Ishikawa (cell line): Measurements from ENCODE around the gene CPEB2.

Source experiments
- CEBPB ChIP-seq: IDR thresholded peaks from 2 replicates; pipeline ENCODE4 v1.6.1; 2012
- CREB1 ChIP-seq: IDR thresholded peaks from 2 replicates; pipeline ENCODE4 v1.6.1; 2012; ENCODE audit warnings: low read depth
- EGR1 ChIP-seq: IDR thresholded peaks from 2 replicates; pipeline ENCODE4 v1.6.1; 2012
- EP300 ChIP-seq: IDR thresholded peaks from 2 replicates; pipeline ENCODE4 v1.6.1; 2012; ENCODE audit warnings: borderline replicate concordance
- FOXM1 ChIP-seq: IDR thresholded peaks from 2 replicates; pipeline ENCODE4 v1.6.1; 2012; ENCODE audit warnings: low read depth, borderline replicate concordance
- MAX ChIP-seq: IDR thresholded peaks from 2 replicates; pipeline ENCODE4 v1.6.1; 2012
- NFIC ChIP-seq: IDR thresholded peaks from 2 replicates; pipeline ENCODE4 v1.6.1; 2012
- RAD21 ChIP-seq: IDR thresholded peaks from 2 replicates; pipeline ENCODE4 v1.6.1; 2012; ENCODE audit warnings: low read depth
- REST ChIP-seq: IDR thresholded peaks from 2 replicates; pipeline ENCODE4 v1.6.1; 2012; ENCODE audit warnings: low read depth, mild to moderate bottlenecking
- TAF1 ChIP-seq: IDR thresholded peaks from 2 replicates; pipeline ENCODE4 v1.6.1; 2012; ENCODE audit warnings: low read depth, mild to moderate bottlenecking
- TCF12 ChIP-seq: IDR thresholded peaks from 2 replicates; pipeline ENCODE4 v1.6.1; 2012; ENCODE audit warnings: low read depth
- TEAD4 ChIP-seq: IDR thresholded peaks from 2 replicates; pipeline ENCODE4 v1.6.1; 2012
- USF1 ChIP-seq: IDR thresholded peaks from 2 replicates; pipeline ENCODE4 v1.6.1; 2012
- YY1 ChIP-seq: IDR thresholded peaks from 2 replicates; pipeline ENCODE4 v1.6.1; 2012; ENCODE audit warnings: low read depth
- ZBTB7A ChIP-seq: IDR thresholded peaks from 2 replicates; pipeline ENCODE4 v1.6.1; 2012; ENCODE audit warnings: low read depth

CPEB2 gene

GRCh38 chr4:15001869-15002658, at the start of gene CPEB2:
CPEB2 (plus strand) TSS chr4:15002481; CDS start chr4:15002674, 193 bp downstream.
- TF ChIP-seq CREB1 (peak; percentile 76; the same call in 1 of the 2 replicates), USF1 (no peak), REST (no peak), YY1 (no peak; the same call in 1 of the 2 replicates), EGR1 (no peak), TCF12 (0 out of 2 replicates have a peak, but pooled peaks have one; percentile 6), ZBTB7A (peak; percentile 64), RAD21 (no peak), FOXM1 (no peak), TAF1 (no peak; the same call in 1 of the 2 replicates), TEAD4 (peak; percentile 11), MAX (no peak; the same call in 1 of the 2 replicates), EP300 (peak; percentile 46; the same call in 1 of the 2 replicates), NFIC (peak; percentile 55; the same call in 1 of the 2 replicates), CEBPB (no peak)

GRCh38 chr4:14958436-14958835, 43.8 kb upstream of the CPEB2 start:
- TF ChIP-seq EGR1 (no peak), RAD21 (no peak), EP300 (no peak), TEAD4 (no peak), REST (no peak), CREB1 (no peak)

- TF ChIP-seq REST, result no peak
- no peak for TF ChIP-seq EP300
- no peak for TF ChIP-seq TEAD4
- no peak for TF ChIP-seq FOXM1
- TF ChIP-seq USF1, result no peak
- no peak for TF ChIP-seq YY1
- no peak for TF ChIP-seq EGR1
- no peak for TF ChIP-seq CEBPB
- no peak for TF ChIP-seq MAX
- no peak for TF ChIP-seq TAF1
- TF ChIP-seq NFIC, result no peak
- no peak for TF ChIP-seq ZBTB7A
- TF ChIP-seq CREB1, result no peak
- no peak for TF ChIP-seq TCF12
- TF ChIP-seq RAD21, result no peak
Observed at GRCh38 chr4:14961292-14961691, 41.0 kb upstream of the CPEB2 start.

- no peak for TF ChIP-seq NFIC
- TF ChIP-seq TCF12, result no peak
- TF ChIP-seq YY1, result no peak
- TF ChIP-seq TAF1, result no peak
- TF ChIP-seq TEAD4, result no peak
- TF ChIP-seq CREB1, result no peak
- TF ChIP-seq RAD21, result no peak
- TF ChIP-seq EP300, result no peak
- no peak for TF ChIP-seq REST
Observed at GRCh38 chr4:14965071-14965470, 37.2 kb upstream of the CPEB2 start.
